ENCODE data around the gene DCBLD2.

The DCBLD2 gene

GRCh38 chr3:98827221-98827920 lies 74.1 kb downstream of the DCBLD2 start:
- Histone ChIP-seq H3K9ac (ENCODE audit: low read depth, low read length) (no peak overlapping the region), H3K27ac (ENCODE audit: low read length) (no peak overlapping the region), H3K4me1 (ENCODE audit: insufficient read depth, low read length) (no peaks in the 10 kb centered on the region), H3K36me3 (ENCODE audit: insufficient read depth, low read depth, low read length) (peaks cover 4% of the 10 kb centered on the region), H3K4me3 (ENCODE audit: low read length) (no peak overlapping the region), H3K9me3 (ENCODE audit: insufficient read depth, low read depth, low read length) (peaks cover 17% of the 10 kb centered on the region), H3K27me3 (ENCODE audit: insufficient read depth, low read length) (no peaks in the 10 kb centered on the region)

GRCh38 chr3:98826126-98826525 lies 75.4 kb downstream of the DCBLD2 start:
- Histone ChIP-seq H3K36me3 (ENCODE audit: insufficient read depth, low read depth, low read length) (peaks cover 11% of the 10 kb centered on the region), H3K4me1 (ENCODE audit: insufficient read depth, low read length) (no peaks in the 10 kb centered on the region), H3K9ac (ENCODE audit: low read depth, low read length) (no peak overlapping the region), H3K9me3 (ENCODE audit: insufficient read depth, low read depth, low read length) (peaks cover 9% of the 10 kb centered on the region), H3K4me3 (ENCODE audit: low read length) (no peak overlapping the region), H3K27ac (ENCODE audit: low read length) (no peak overlapping the region), H3K27me3 (ENCODE audit: insufficient read depth, low read length) (no peaks in the 10 kb centered on the region)

- H3K4me1 ChIP-seq (ENCODE audit: insufficient read depth, low read length): no peaks in the 10 kb centered on the region
- peaks cover 27% of the 10 kb centered on the region for H3K36me3 ChIP-seq (ENCODE audit: insufficient read depth, low read depth, low read length)
- H3K27ac ChIP-seq (ENCODE audit: low read length): no peak overlapping the region
- no peaks in the 10 kb centered on the region for H3K9me3 ChIP-seq (ENCODE audit: insufficient read depth, low read depth, low read length)
- no peak overlapping the region for H3K4me3 ChIP-seq (ENCODE audit: low read length)
- no peak overlapping the region for H3K9ac ChIP-seq (ENCODE audit: low read depth, low read length)
- no peaks in the 10 kb centered on the region for H3K27me3 ChIP-seq (ENCODE audit: insufficient read depth, low read length)
These were observed 77.2 kb downstream of the DCBLD2 start for GRCh38 chr3:98824256-98824655.

GRCh38 chr3:98823791-98824190 lies 77.7 kb downstream of the DCBLD2 start:
- no peak overlapping the region for H3K27ac ChIP-seq (ENCODE audit: low read length)
- no peaks in the 10 kb centered on the region for H3K9me3 ChIP-seq (ENCODE audit: insufficient read depth, low read depth, low read length)
- H3K4me1 ChIP-seq (ENCODE audit: insufficient read depth, low read length): no peaks in the 10 kb centered on the region

GRCh38 chr3:98821063-98821462 lies 80.4 kb downstream of the DCBLD2 start:
- no peak overlapping the region for H3K27ac ChIP-seq (ENCODE audit: low read length)
- no peaks in the 10 kb centered on the region for H3K27me3 ChIP-seq (ENCODE audit: insufficient read depth, low read length)
- H3K4me3 ChIP-seq (ENCODE audit: low read length): no peak overlapping the region
- H3K9ac ChIP-seq (ENCODE audit: low read depth, low read length): no peak overlapping the region
- H3K36me3 ChIP-seq (ENCODE audit: insufficient read depth, low read depth, low read length): peaks cover 49% of the 10 kb centered on the region
- H3K4me1 ChIP-seq (ENCODE audit: insufficient read depth, low read length): peaks cover 5% of the 10 kb centered on the region; the same call in 1 of the 2 replicates
- no peaks in the 10 kb centered on the region for H3K9me3 ChIP-seq (ENCODE audit: insufficient read depth, low read depth, low read length)

More at GRCh38 chr3:98823791-98824190, 77.7 kb downstream of the DCBLD2 start:
- Histone ChIP-seq H3K36me3 (ENCODE audit: insufficient read depth, low read depth, low read length) (peaks cover 31% of the 10 kb centered on the region), H3K4me3 (ENCODE audit: low read length) (no peak overlapping the region), H3K27me3 (ENCODE audit: insufficient read depth, low read length) (no peaks in the 10 kb centered on the region), H3K9ac (ENCODE audit: low read depth, low read length) (no peak overlapping the region)

- Histone ChIP-seq H3K27ac (ENCODE audit: low read length) (no peak overlapping the region), H3K27me3 (ENCODE audit: insufficient read depth, low read length) (no peaks in the 10 kb centered on the region), H3K9ac (ENCODE audit: low read depth, low read length) (no peak overlapping the region), H3K9me3 (ENCODE audit: insufficient read depth, low read depth, low read length) (no peaks in the 10 kb centered on the region), H3K4me1 (ENCODE audit: insufficient read depth, low read length) (peaks cover 8% of the 10 kb centered on the region; the same call in 1 of the 2 replicates), H3K4me3 (ENCODE audit: low read length) (no peak overlapping the region), H3K36me3 (ENCODE audit: insufficient read depth, low read depth, low read length) (peaks cover 63% of the 10 kb centered on the region)
These were observed 83.9 kb downstream of the DCBLD2 start for GRCh38 chr3:98817547-98818041.

GRCh38 chr3:98814817-98815420 lies 86.6 kb downstream of the DCBLD2 start:
- Histone ChIP-seq H3K36me3 (ENCODE audit: insufficient read depth, low read depth, low read length) (peaks cover 68% of the 10 kb centered on the region), H3K4me3 (ENCODE audit: low read length) (no peak overlapping the region)

GRCh38 chr3:98812851-98813374 lies 88.6 kb downstream of the DCBLD2 start:
- no peak overlapping the region for H3K4me3 ChIP-seq (ENCODE audit: low read length)
- no peaks in the 10 kb centered on the region for H3K27me3 ChIP-seq (ENCODE audit: insufficient read depth, low read length)
- H3K27ac ChIP-seq (ENCODE audit: low read length): no peak overlapping the region
- peaks cover 8% of the 10 kb centered on the region; the same call in 1 of the 2 replicates for H3K4me1 ChIP-seq (ENCODE audit: insufficient read depth, low read length)
- no peaks in the 10 kb centered on the region for H3K9me3 ChIP-seq (ENCODE audit: insufficient read depth, low read depth, low read length)
- H3K9ac ChIP-seq (ENCODE audit: low read depth, low read length): no peak overlapping the region
- H3K36me3 ChIP-seq (ENCODE audit: insufficient read depth, low read depth, low read length): peaks cover 69% of the 10 kb centered on the region

More at GRCh38 chr3:98814817-98815420, 86.6 kb downstream of the DCBLD2 start:
- H3K27me3 ChIP-seq (ENCODE audit: insufficient read depth, low read length): no peaks in the 10 kb centered on the region
- peaks cover 8% of the 10 kb centered on the region; the same call in 1 of the 2 replicates for H3K4me1 ChIP-seq (ENCODE audit: insufficient read depth, low read length)
- no peaks in the 10 kb centered on the region for H3K9me3 ChIP-seq (ENCODE audit: insufficient read depth, low read depth, low read length)
- H3K9ac ChIP-seq (ENCODE audit: low read depth, low read length): no peak overlapping the region
- no peak overlapping the region for H3K27ac ChIP-seq (ENCODE audit: low read length)

GRCh38 chr3:98811048-98811447 lies 90.4 kb downstream of the DCBLD2 start:
- Histone ChIP-seq H3K9ac (ENCODE audit: low read depth, low read length) (no peak overlapping the region), H3K27ac (ENCODE audit: low read length) (no peak overlapping the region), H3K27me3 (ENCODE audit: insufficient read depth, low read length) (no peaks in the 10 kb centered on the region), H3K9me3 (ENCODE audit: insufficient read depth, low read depth, low read length) (no peaks in the 10 kb centered on the region), H3K4me1 (ENCODE audit: insufficient read depth, low read length) (0 out of 2 replicates have a peak, but pooled peaks cover 3% of the 10 kb centered on the region), H3K4me3 (ENCODE audit: low read length) (no peak overlapping the region), H3K36me3 (ENCODE audit: insufficient read depth, low read depth, low read length) (peaks cover 77% of the 10 kb centered on the region)

- peaks cover 88% of the 10 kb centered on the region for H3K36me3 ChIP-seq (ENCODE audit: insufficient read depth, low read depth, low read length)
- no peaks in the 10 kb centered on the region for H3K9me3 ChIP-seq (ENCODE audit: insufficient read depth, low read depth, low read length)
- no peaks in the 10 kb centered on the region for H3K4me1 ChIP-seq (ENCODE audit: insufficient read depth, low read length)
- H3K4me3 ChIP-seq (ENCODE audit: low read length): no peak overlapping the region
- no peak overlapping the region for H3K27ac ChIP-seq (ENCODE audit: low read length)
- no peak overlapping the region for H3K9ac ChIP-seq (ENCODE audit: low read depth, low read length)
- H3K27me3 ChIP-seq (ENCODE audit: insufficient read depth, low read length): no peaks in the 10 kb centered on the region
These were observed 91.9 kb downstream of the DCBLD2 start for GRCh38 chr3:98809557-98809956.

- Histone ChIP-seq H3K4me3 (ENCODE audit: low read length) (no peak overlapping the region), H3K27me3 (ENCODE audit: insufficient read depth, low read length) (no peaks in the 10 kb centered on the region), H3K9ac (ENCODE audit: low read depth, low read length) (no peak overlapping the region), H3K36me3 (ENCODE audit: insufficient read depth, low read depth, low read length) (peaks cover 78% of the 10 kb centered on the region), H3K4me1 (ENCODE audit: insufficient read depth, low read length) (no peaks in the 10 kb centered on the region), H3K27ac (ENCODE audit: low read length) (no peak overlapping the region), H3K9me3 (ENCODE audit: insufficient read depth, low read depth, low read length) (no peaks in the 10 kb centered on the region)
These were observed 93.4 kb downstream of the DCBLD2 start for GRCh38 chr3:98808071-98808470.

GRCh38 chr3:98807561-98807960 lies 93.9 kb downstream of the DCBLD2 start:
- Histone ChIP-seq H3K9ac (ENCODE audit: low read depth, low read length) (no peak overlapping the region), H3K36me3 (ENCODE audit: insufficient read depth, low read depth, low read length) (peaks cover 78% of the 10 kb centered on the region), H3K4me3 (ENCODE audit: low read length) (no peak overlapping the region), H3K9me3 (ENCODE audit: insufficient read depth, low read depth, low read length) (no peaks in the 10 kb centered on the region), H3K27ac (ENCODE audit: low read length) (no peak overlapping the region), H3K27me3 (ENCODE audit: insufficient read depth, low read length) (no peaks in the 10 kb centered on the region), H3K4me1 (ENCODE audit: insufficient read depth, low read length) (no peaks in the 10 kb centered on the region)

All from iPS-20b (cell line).